Heart left ventricle (tissue), 16 donors: ENCODE measurements around the gene SYMPK. TPM values are rescaled to one million over a fixed set of nuclear protein-coding genes. Genes with fewer than 3 reads are reported as not detected.
A peak's percentile ranks its signal among the peaks of the same experiment; 100 is the strongest.

ENCODE experiments used
- ATAC-seq, 4 donors: fragments of 200-7000 bp; cut with Tn5 transposase; one replicate each; pipeline ENCODE4 v1.9.1; 2020 to 2022; ENCODE audit warnings: moderate library complexity in 4 of 4, mild to moderate bottlenecking in 3 of 4, moderate number of reproducible peaks in 1 of 4
- DNase-seq, 5 donors: peaks; one replicate each; pipeline ENCODE4 v3.0.0-alpha.2; 2020
- H3K27ac ChIP-seq, 12 donors: fragments of 200-600 bp; sonication (generic) in 4 of 12; one replicate each; pipeline versions ENCODE4 v1.5.0 to v1.8.0; 2016 to 2022; ENCODE audit warnings: mild to moderate bottlenecking in 2 of 12
- H3K27me3 ChIP-seq, 9 donors: fragments of 200-600 bp; sonication (generic) in 2 of 9; one replicate each; pipeline versions ENCODE4 v1.5.1 to v1.8.0; 2016 to 2022; ENCODE audit warnings: mild to moderate bottlenecking in 3 of 9
- H3K36me3 ChIP-seq, 9 donors: fragments of 200-600 bp; sonication (generic) in 2 of 9; one replicate each; pipeline versions ENCODE4 v1.5.0 to v1.8.0; 2018 to 2022; ENCODE audit warnings: mild to moderate bottlenecking in 2 of 9
- H3K4me1 ChIP-seq, 12 donors: fragments of 200-600 bp; sonication (generic) in 4 of 12; one replicate each; pipeline versions ENCODE4 v1.5.0 to v1.8.0; 2016 to 2022; ENCODE audit warnings: mild to moderate bottlenecking in 3 of 12
- H3K4me3 ChIP-seq, 12 donors: fragments of 200-600 bp; sonication (generic) in 4 of 12; one replicate each; pipeline versions ENCODE4 v1.5.0 to v1.8.0; 2017 to 2022; ENCODE audit warnings: mild to moderate bottlenecking in 9 of 12, moderate library complexity in 4 of 12
- H3K9me3 ChIP-seq, 12 donors: fragments of 200-600 bp; sonication (generic) in 4 of 12; one replicate each; pipeline versions ENCODE4 v1.5.0 to v1.8.0; 2016 to 2022; ENCODE audit warnings: mild to moderate bottlenecking in 1 of 12
- POLR2A ChIP-seq, 2 donors: fragments of 450-650 bp; IDR thresholded peaks; one replicate each; pipeline ENCODE4 v1.6.1; 2017; ENCODE audit warnings: antibody characterized with exemption in 2 of 2, mild to moderate bottlenecking in 2 of 2, moderate library complexity in 2 of 2
- WGBS, 4 donors: extraction: QIAGEN DNeasy Blood & Tissue Kit in 2 of 4; methylation state at CpG; one replicate each; pipeline versions ENCODE4 v1.1.5 to v1.1.7; 2013 to 2018; 5-methylcytosine and 5-hydroxymethylcytosine counted together
- intact Hi-C, 10 donors: fragments of 100-400 bp; cut with DNase I; formaldehyde crosslinking; loops; one replicate each; pipeline versions ENCODE4 v1.11.1 to v1.14.2; 2022
- polyA plus RNA-seq, 2 donors: library from polyadenylated mRNA; stranded (reverse); fragments of 200-250 nt; gene quantifications; one replicate each; pipeline ENCODE4 v1.2.3, GENCODE V29; 2013
- total RNA-seq, 9 donors: library from RNA; depleted of rRNA in 2 of 9; stranded (reverse); fragments of >200 nt in 2 of 9; fragmentation: NEBNext Ultra II Directional in 3 of 9; extraction: Animal tissue kit (Norgen Biotek cat#: 25700) in 3 of 9; gene quantifications; one replicate each; pipeline versions ENCODE4 v1.1.0 to v1.2.4, GENCODE V29; 2016 to 2023
- TF ChIP-seq, protein P1 (sequence below), 12 donors: fragments of 200-600 bp; sonication (generic) in 4 of 12; IDR thresholded peaks; one replicate each; pipeline versions ENCODE4 v1.5.0 to v1.8.0; 2018 to 2022; ENCODE audit warnings: antibody characterized with exemption in 12 of 12, mild to moderate bottlenecking in 5 of 12
- donor health status: ischemic (EF 13 %, LVEDD 7.1; RV severe dilation, severe dysfunction).
- donor health status: healthy with polysubstance abuse.
- donor health status: DM: no; HTN: yes; CAD: no.
- donor health status: DM: no; HTN: no; CAD: no.
- donor health status: ischemic (EF 25% LVEDD 6.9; RV normal size, moderate dysfunction).
- donor health status: ischemic (EF 25% LVEDD 5.7; RV mildly dilated, moderate dysfunction).
- donor health status: healthy.
- donor health status: DM: yes; HTN: yes; CAD: no.
- donor health status: ischemic (EF 35%, LVEDD 5.7; RV mildly dilated, moderate dysfunction).
- donor health status: nonischemic (EF 11% LVEDD 7.7; RV severe dilation, severe dysfunction).
- donor health status: DM: yes; HTN: yes; CAD: no.
- donor health status: PGD.
- donor health status: ischemic (EF 29% LVEDD 5.4; RV normal size, mild dysfunction).
- donor health status: nonischemic (EF 23%, LVEDD 6.1; RV moderate dilation, normal function).

SYMPK gene
- total and polyA plus RNA-seq, 11 donors, result 21.9 to 47.7 (median 34.3) TPM

DNA sequence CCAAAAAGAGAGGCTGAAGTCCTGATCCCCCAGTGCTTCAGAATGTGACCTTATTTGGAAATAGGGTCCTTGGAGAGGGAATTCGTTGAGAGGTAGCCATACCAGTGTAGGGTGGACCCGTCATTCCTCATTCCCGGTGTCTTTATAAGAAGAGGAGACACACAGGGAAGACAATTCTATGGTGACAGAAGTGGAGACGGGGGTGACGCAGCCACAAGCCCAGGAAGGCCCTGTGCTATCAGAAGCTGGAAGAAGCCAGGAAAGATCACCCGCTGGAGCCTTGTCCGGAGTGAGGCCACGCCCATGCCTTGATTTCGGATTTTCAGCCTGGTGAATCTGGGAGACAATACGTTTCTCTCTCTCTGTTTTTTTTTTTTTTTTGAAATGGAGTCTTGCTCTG is 42.1 kb upstream of the SYMPK start:
- DNase-seq (no peak), ATAC-seq (no peak)
- Histone ChIP-seq H3K27me3 (no peaks in the 10 kb centered on the region), H3K4me1 (peaks cover 3 to 26% (median 16%) of the 10 kb centered on the region in 12 donors), H3K27ac (no peak overlapping the region), H3K9me3 (no peaks in the 10 kb centered on the region), H3K36me3 (peaks cover 0 to 7% (median 0%) of the 10 kb centered on the region in 9 donors), H3K4me3 (no peak overlapping the region)
- WGBS, 4 donors, result 71 to 78% (median 75%) methylated on average over 10 of the region's 10 CpGs
- intact Hi-C loops, result no loop called here
- TF ChIP-seq, protein P1, sequence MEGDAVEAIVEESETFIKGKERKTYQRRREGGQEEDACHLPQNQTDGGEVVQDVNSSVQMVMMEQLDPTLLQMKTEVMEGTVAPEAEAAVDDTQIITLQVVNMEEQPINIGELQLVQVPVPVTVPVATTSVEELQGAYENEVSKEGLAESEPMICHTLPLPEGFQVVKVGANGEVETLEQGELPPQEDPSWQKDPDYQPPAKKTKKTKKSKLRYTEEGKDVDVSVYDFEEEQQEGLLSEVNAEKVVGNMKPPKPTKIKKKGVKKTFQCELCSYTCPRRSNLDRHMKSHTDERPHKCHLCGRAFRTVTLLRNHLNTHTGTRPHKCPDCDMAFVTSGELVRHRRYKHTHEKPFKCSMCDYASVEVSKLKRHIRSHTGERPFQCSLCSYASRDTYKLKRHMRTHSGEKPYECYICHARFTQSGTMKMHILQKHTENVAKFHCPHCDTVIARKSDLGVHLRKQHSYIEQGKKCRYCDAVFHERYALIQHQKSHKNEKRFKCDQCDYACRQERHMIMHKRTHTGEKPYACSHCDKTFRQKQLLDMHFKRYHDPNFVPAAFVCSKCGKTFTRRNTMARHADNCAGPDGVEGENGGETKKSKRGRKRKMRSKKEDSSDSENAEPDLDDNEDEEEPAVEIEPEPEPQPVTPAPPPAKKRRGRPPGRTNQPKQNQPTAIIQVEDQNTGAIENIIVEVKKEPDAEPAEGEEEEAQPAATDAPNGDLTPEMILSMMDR (IDR thresholded peaks at IDR 0.05), result no peak
- no peak for TF ChIP-seq POLR2A (IDR thresholded peaks at IDR 0.05)

DNA sequence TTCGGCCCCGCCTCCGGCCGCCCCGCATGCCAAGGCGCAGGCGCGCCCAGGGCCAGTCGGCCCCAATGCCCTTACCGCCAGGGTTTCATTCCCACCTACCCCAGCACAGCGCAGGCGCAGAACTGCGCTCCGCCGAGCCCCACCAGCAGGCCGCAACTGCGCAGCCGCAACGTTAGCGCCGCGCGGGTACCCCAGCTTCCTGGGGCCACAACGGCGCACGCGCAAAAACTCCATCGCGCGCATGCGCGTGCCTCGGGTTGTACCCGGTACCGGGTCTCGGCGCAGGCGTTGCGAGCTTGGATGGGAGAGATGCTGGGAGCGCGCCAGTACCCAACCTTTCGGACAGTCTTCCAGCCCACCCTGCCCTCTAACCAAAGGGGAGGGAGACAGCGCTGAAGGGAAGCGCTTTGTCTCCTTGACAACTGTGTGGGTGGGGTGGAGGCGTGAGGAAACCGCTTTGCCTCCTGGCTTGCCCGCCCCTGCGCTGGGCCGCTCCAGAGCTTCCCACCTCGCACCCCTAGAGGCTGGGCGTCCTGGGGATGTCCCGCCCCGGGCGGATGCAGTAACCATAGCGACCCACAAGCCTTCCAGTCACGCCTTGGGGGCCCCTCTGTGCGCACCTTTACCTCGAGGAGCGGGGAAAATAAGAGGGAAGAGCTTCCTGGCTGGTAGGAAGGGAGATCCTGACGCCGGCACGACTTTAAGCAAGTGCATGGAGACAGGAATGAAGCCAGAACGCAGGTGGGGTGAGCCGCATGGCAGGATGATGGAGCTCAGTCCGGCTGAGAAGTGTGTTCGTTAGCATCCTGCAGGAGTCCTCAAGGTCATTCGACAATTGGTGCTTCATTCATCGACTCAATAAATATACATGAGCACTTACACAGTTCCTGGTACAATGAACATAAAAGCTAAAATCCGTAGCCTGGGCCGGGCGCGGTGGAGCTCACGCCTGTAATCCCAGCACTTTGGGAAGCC is 40.0 kb upstream of the SYMPK start:
- Histone ChIP-seq H3K36me3 (peaks cover 0 to 28% (median 20%) of the 10 kb centered on the region in 9 donors), H3K4me1 (peaks cover 3 to 26% (median 16%) of the 10 kb centered on the region in 12 donors), H3K27ac (peak overlapping the region; percentile 63 to 88 (median 79)), H3K4me3 (peak overlapping the region; percentile 52 to 84 (median 77)), H3K9me3 (no peaks in the 10 kb centered on the region), H3K27me3 (no peaks in the 10 kb centered on the region)
- 1 to 3% (median 2%) methylated on average over 52 to 73 of the region's 73 CpGs for WGBS, 4 donors
- DNase-seq, result peak; percentile 98 to 100 (median 99)
- ATAC-seq, result peak; percentile 95 to 97 (median 96)
- TF ChIP-seq POLR2A (IDR thresholded peaks at IDR 0.05), result peak in 1 of 2 donors; percentile 78
- TF ChIP-seq, protein P1 (IDR thresholded peaks at IDR 0.05), result peak in 1 of 12 donors; percentile 9
- intact Hi-C loops, result loop anchor here in 3 of 10 donors (2.0 to 5.0 kb wide), 5 partner anchors 16 to 114 kb away; partner anchors contain the start of genes IRF2BP1 (in 2 of the 3) and CCDC61 (in 1 of the 3)

DNA sequence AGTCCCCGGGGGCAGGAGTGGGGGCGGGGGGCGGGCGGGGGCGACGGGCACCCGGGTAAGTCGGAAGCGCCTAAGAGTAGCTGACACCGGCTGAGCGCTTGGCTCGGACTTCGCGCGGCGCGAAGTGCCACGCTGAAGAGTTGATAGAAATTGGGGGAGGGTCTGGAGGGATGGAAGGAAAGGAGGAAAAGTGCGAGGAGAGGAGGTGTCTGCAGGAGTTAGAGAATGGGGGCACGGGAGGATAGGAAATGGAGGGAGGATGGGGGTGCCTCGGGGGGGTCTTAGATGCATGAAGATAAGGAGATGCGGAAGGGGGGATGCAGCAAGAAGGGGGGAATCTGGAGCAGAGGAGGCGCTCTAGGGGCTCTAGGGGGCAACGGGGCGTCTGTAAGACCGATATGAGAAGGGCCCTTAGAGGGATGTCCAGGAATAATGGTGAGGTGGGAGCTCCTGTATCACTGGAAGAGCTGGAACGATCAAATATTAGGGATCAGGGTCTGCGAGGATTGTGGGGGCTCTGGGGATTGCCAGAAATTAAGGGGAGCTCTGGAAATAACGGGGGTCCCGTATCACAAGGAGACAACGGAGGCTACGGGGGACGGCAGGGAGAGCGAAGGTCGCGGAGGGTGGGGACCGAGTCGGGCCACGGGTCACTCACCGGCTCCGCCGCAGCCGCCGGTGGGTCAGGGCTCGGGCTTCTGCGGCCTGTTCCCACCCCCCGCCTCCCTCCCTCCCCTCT is 39.1 kb upstream of the SYMPK start, which contains the start of gene MYPOP:
Gene MYPOP, minus strand, starts transcription at position 702 of the 739 bp plus-strand sequence. CDS start 840 bp downstream, outside the sequence.
- TF ChIP-seq, protein P1 (IDR thresholded peaks at IDR 0.05), result no peak
- TF ChIP-seq POLR2A (IDR thresholded peaks at IDR 0.05), result no peak
- DNase-seq (no peak), ATAC-seq (no peak)
- Histone ChIP-seq H3K4me3 (peak within 1 kb of the TSS; percentile 52 to 84 (median 77)), H3K4me1 (peaks cover 3 to 26% (median 16%) of the 10 kb centered on the region in 12 donors), H3K9me3 (no peaks in the 10 kb centered on the region), H3K36me3 (peaks cover 0 to 36% (median 21%) of the 10 kb centered on the region in 9 donors), H3K27ac (peak within 1 kb of the TSS; percentile 63 to 88 (median 79)), H3K27me3 (no peaks in the 10 kb centered on the region)
- 0 to 1% (median 1%) methylated on average over 39 to 47 of the region's 47 CpGs for WGBS, 4 donors
- intact Hi-C loops, result loop anchor here in 3 of 10 donors (2.0 to 5.0 kb wide), 5 partner anchors 15 to 115 kb away; partner anchors contain the start of genes IRF2BP1 (in 2 of the 3) and CCDC61 (in 1 of the 3)
